HG03378 (cell line): ENCODE measurements around the gene SPATA6L.
A peak's percentile ranks its signal among the peaks of the same experiment; 100 is the strongest.

Source experiments
- ATAC-seq: cut with Tn5 transposase; IDR thresholded peaks from one replicate; pipeline ENCODE4 v1.9.1; 2021; ENCODE audit warnings: mild to moderate bottlenecking, moderate library complexity; ENCODE audit not compliant: unreplicated experiment

Gene SPATA6L

DNA sequence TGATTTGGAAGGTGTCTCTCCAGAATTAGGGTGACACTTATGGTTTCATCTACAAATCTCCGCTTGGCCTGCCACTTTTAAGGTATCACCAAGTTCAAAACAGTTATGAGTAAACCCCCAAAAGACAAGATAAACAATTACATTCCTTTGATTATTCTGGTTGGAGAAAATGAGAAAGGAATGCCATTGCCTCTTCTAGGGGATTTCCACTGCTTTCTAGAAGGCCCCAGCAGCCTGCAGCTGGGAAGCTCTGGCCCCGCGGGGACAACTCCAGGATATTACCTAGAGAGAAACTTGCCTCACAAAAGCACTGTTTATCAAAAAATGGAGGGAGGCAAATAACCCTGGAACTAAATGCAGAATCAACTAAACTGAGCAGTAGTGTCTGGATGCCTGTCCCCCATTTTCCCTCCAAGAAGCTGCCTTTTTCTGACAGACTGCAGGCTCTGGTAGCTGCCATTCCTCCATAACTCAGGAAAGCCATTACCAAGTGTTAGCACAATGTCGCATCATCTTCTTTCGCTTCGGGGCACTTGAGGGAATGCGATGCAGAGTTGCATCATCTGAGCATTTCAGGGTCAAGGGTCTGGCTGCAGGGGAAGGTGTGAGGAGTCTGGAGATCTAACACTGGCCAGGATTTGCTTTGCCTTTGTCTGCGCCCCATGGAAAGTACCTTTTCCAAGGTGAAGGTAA lies 75.7 kb downstream of the SPATA6L start:
- no peak for ATAC-seq

DNA sequence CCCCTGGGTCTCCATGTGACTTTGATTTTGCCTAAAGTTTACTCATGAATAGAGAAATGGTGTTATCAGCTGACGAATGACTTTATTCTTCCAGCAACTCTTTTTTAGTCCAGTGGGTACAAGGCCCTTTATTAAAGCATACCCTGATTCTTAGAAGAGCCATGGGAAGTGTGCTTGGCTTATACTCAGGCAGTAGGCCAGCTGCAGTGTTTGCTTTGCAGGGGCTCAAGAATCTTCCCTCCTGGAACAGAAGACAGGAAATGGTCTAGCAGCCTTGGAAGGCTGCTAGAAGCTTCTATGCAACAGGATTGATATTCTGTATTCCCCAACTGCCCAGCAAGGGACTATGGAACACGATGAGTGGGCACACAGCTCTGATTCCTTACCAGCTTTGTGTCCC lies 77.6 kb downstream of the SPATA6L start:
- ATAC-seq, result no peak

DNA sequence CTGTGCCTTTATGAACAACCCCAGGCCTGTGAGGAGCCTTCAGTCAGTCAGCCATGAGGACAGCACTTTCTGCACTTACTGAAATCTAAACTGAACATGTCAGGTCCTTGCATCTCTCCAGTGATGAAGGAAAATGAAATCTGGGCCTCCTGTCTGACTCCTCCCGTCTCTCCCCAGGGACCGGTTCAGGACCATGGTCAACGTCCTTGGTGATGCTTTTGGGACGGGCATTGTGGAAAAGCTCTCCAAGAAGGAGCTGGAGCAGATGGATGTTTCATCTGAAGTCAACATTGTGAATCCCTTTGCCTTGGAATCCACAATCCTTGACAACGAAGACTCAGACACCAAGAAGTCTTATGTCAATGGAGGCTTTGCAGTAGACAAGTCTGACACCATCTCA lies 81.1 kb downstream of the SPATA6L start:
- ATAC-seq, result no peak

DNA sequence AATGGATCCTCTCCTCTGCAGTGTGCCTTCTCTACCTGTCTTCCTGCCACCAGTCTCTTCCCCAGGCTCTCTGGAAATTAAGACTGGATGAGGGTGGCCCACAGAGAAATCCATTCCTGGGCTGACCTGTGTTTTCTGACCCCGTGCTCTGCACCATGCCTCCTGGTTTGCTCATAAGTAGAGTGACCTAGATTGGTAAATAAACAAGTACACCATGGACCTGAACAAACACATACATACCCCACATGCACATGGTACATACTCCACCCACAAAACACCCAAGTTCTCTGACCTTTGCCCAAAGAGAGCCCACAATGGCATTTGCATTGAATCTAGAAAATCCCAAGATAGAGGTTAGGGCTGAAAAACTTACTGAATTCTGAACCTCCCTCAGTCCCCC lies 81.6 kb downstream of the SPATA6L start:
- ATAC-seq, result no peak

DNA sequence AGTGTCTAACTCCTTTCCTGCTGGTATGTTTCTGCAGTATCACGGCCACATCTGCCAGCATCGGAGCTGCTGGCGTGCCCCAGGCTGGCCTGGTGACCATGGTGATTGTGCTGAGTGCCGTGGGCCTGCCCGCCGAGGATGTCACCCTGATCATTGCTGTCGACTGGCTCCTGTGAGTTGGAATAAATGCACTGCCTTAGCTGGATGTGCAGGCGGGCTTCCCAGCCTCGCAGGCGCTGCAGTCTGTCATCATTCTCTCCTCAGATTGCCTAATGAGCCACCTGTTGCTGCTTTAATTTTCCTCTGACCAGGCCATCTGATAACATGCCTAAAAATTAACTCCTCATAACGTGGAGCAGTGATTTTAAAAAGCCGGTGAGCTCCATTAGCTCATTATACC lies 83.3 kb downstream of the SPATA6L start:
- ATAC-seq, result no peak

DNA sequence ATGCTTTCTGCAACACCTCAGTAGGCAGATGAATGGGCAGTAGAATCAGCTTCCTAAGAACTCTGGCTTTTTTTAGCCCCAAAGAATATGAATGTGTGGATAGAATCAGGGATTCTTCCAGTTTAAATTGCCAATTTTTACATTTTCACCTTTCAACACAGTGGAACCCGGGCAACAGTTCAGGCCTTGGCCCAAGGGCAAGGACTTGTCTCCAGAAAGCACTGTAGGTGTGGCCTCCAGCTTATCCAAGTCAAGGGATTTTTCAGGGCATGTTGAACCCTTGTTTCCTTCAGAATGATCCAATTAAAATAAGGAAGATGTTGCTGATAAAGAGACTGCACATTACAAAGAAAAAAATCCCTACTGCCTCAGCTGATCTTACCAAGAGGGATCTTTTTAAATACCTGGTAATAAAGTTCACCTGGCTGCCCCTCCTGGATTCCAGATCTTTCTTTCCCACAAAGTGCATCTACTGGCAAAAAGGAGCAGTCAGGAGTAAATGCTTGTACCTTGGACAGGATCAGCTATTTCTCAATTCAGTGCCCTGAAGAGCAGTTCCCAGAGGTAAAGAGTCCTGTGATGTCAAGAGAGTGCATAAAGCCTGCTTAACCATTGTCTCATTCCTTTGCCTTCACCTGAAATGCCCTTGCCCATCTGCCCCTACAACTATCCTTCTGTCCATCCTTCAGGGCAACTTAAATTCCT lies 84.3 kb downstream of the SPATA6L start:
- ATAC-seq, result no peak

DNA sequence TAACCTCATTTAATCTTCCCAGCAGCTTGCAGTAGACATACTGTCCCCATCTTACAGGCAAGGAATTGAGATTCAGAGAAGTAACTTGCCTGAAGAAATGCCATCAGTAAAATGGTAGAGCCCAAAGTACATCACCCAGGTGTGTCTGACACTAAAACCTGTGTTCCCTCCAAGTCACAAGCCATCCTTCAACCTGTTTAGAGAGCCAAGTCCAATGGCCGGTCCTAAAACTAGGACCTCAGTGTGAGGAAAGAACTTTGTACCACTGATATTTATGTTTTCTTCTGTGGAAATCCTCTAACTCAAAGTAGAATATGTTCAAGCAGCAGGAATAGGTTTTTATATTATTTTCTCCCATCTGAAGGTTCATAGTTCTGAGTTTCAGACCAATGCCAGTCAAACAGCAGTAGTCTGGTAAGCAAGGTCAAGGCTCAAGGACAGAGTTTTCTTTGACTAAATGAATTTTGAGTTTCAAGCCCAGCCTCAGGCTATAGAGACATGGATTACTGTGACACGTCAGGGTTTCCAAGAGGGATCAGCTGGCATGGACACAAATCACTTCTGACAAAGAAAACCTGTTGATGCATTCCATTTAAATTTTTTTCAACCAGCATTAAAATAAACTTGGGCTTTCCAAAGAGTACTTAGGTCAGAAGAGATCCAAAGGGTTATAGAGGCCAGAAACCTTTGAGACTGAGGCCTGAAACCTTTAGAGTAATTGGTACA lies 85.1 kb downstream of the SPATA6L start:
- no peak for ATAC-seq

DNA sequence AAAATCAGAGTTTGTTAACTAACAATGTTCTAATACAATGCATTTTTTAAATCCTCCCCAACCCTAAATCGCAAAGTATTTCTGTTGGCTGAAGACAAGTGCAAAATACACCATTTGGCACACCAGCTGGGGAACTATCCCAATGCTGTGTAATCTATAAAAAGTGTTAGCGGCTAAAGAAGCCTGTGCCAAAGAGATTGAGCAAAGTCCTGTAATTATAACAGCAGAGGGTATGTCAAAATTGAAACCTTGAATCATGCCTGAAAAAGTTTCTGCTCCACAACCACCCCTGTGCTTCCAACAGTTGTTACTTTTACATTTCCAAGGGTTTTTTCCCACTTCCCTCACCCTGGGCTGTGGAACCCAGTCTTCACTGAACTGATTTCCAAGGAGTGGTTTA lies 87.3 kb downstream of the SPATA6L start:
- ATAC-seq, result no peak

DNA sequence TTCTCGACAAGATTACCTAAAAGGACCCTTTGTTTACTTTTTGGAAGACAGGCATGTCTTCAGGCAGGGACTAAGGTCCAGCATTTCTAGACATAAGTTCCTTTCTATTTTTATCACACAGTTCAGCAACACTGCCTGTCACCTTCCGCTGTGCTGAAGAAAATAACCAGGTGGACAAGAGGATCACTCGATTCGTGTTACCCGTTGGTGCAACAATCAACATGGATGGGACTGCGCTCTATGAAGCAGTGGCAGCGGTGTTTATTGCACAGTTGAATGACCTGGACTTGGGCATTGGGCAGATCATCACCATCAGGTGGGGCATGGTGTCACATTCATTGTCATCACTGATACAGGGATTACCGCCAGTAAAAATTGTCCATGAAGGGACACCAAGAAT lies 89.8 kb downstream of the SPATA6L start:
- no peak for ATAC-seq

DNA sequence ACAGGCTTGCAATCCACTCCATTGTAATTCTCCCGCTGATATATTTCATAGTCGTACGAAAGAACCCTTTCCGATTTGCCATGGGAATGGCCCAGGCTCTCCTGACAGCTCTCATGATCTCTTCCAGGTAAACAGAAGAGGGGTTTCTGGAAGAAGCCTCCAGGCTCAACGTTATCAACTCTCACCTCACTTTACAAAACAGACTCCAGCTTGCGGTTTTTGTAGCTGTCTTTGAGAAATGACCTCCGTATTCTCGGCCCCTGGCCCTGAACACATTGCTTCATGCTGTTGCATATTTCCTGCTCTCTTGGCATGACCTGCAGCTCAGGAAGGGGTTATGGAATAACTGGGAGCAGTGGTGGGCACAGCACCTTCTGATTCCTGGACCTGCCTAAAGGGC lies 90.3 kb downstream of the SPATA6L start:
- no peak for ATAC-seq

DNA sequence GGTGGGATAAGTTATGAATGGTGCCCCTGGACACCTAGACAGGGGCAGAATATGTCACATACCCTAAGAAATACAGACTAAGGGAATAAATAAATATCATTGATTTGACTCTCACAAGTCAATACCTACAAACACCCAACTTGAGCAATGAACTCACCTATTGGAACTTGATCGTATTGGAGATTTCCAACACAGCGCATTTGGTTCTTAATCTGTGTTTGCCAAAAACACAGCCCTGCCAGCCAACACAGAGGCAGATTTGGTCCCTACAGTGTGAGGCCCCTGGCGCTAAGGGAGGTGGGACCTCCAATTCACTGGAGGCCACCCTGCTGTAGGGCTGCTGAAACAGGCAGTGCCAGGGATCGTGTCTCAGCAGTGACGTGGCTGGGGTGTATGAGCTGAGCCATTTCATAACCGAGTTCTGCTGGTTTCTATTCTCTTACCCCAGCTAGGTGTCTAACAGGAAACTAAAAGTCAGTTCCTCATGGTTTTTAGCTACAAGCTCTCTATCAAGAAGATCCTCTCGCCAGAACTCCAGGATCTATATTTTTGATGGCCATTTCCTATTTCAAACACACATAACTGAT lies 91.5 kb downstream of the SPATA6L start:
- ATAC-seq, result peak; percentile 86

DNA sequence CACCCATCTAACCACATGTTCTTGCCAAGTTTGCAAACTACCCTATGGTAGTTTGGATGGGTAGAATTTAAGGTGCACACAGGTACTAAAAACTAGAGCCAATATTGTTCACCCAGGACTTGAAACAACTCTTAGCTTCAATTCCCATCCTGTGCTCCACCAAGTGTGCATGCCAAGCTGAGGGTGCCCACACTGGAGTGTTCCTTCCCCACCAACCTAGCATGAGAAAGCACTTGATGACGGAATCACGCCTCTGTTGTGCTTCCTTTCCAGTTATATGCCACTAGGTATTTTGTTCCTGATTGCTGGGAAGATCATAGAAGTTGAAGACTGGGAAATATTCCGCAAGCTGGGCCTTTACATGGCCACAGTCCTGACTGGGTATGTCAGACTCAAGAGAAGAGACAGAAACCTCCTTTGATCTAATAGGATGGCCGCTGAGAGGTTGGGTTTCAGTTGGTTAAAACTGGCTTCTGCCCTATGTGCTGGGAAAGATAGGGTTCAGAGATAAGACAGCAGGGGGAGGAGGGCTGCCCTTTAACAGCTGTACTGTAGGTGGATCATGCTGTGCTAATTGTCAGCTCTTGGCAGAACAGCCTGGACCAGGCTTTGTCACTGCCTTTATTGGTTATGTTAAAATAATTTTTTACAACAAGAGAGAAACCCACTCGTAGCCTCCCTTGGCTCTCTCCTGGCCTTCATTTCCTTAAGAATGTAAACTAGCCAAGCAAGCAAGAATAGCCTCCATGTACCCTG lies 92.5 kb downstream of the SPATA6L start:
- ATAC-seq, result no peak

DNA sequence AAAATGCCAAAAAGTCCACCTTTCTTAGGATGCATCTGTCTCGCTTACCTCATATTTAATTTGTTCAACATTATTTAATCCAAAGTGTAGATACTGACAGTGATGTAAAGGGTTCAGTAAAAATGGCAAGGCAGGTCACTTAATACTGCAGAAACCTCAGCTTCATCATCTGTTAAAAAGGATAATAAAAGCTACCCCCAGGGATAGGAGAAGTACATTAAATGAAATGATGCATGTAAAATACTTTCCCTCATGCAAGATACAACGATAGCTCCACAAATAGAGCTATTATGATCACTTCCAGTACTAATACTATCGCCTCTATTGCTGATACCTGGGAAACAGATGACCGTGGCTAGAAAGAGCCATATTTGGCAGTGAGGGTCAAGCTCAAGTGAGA lies 93.1 kb downstream of the SPATA6L start:
- no peak for ATAC-seq

DNA sequence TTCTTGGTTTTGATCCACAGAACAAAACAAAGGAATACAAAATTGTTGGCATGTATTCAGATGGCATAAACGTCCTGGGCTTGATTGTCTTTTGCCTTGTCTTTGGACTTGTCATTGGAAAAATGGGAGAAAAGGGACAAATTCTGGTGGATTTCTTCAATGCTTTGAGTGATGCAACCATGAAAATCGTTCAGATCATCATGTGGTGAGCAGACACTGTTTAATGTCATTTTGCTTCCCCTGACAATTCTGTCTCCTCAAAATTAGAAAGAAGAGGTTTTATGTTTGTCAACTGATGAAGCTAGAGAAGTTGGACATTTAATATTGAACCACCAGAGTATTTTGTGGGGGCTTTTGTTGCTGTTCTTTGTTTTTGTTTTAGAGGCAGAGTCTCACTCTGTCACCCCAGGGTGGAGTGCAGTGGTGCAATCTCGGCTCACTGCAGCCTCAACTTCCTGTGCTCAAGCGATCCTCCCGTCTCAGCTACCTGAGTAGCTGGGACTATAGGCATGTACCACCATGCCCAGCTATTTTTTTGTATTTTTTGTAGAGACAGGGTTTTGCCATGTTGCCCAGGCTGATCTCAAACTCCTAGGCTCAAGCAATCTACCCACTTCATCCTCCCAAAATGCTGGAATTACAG lies 94.0 kb downstream of the SPATA6L start:
- ATAC-seq, result no peak

DNA sequence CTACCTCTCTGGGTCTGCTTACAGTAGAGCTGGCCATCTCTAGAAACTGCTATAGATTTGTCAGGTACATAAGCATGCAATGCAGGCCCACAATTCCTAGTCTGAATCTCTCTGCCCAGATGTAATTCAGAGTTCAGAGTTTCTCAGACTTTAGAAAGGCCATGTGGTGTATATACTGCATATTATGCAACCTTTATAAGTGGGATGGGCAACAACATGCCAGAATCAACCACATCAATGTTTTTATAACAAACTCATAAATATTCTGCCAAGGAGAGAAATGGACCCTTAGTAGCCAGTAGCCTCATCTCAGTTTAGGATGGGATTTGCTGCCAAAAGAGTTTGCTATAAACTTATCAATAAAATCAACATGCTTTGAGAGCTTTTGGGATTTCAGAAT lies 97.2 kb downstream of the SPATA6L start:
- no peak for ATAC-seq

DNA sequence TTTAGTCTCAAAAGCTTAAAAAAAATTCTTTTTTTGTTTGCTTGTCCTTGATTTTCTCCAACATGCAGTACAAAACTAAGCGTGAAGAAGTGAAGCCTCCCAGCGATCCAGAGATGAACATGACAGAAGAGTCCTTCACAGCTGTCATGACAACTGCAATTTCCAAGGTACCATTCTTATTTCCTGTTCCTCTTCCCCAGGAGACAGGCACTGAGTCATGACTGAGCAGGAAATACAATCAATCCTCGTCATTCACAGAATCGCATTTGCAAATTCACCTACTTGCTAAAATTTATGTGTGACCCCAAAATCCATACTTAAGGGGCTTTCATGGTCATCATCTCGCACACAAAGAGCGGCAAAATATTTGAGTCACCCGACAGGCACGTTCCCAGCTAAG lies 98.7 kb downstream of the SPATA6L start:
- no peak for ATAC-seq

DNA sequence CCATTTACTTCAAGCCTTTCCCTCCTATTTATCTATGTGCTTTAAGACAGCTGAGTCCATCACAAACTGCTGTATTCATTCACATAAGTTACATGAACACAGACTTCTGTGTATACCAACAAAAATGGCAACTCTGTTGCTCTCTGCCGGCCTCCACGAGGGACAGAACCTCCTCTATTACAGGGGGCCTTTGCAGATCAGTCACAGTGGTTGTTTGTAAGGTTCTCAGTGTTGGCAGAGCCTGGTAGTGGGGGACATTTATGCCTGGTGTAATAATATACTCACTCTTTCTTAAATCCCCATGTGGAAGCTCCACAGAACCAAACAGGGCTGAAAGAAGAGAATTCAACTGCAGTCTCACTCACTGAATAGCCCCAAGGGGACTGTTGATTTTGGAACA lies 99.5 kb downstream of the SPATA6L start:
- ATAC-seq, result no peak

DNA sequence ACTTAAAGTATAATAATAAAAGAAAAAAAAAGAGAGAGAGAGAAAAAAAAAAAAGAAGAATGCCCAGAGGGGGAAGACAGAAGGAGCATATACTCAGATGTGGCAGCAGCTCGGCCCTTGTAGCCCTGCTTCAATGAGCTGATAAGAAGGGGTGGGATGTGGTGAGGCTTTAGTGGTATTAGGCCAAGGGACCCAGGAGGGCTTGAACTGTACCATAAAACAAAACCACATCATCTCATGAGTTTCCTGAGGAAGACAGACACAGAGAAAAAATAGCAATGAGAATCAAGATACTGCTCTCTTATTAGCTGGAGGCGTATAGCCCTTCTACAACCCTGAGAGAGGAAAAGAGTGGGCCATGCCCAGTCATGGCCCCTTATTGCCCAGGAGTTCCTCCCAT lies 103.2 kb downstream of the SPATA6L start:
- ATAC-seq, result no peak

DNA sequence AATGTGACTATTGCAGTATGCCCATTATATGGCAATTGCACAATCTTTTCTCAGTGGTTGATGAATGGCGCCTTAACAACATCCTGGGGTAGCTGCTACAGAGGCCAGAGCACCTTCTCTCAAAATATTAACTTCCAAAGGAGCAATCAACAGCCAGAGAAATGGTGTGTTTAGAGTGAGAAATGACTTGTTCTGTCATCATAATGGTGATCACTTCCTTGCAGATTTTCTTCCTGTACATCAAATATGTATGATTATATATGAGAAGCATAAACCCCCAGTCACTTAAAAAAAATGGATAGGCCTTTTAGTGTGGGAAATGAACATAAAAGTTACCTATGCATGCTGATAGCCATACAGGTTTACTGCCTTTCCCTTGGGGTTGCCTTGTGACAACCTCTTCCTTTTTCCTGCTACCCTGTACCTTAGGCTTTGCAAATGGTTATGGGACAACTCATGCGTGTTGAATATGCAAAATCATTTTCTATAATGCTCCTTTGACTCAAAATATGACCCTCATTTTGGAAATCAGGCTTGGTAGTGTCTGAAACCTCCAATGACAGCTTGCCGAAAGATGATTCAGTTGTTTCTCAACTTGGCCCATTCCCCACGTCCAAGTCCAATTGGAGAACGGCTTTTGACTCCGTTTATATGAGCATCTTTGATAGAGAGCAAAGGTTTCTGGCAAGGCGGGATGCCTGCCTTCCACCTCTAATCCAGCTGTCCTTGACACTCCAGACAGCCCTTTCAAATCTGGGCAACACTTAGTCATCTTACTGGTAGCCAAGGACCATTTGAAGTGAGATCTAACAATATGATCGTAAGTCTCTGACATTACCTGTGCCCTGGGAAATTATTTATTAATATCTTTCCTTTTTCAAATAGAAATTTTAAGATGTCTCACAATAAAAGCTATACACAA lies 106.8 kb downstream of the SPATA6L start:
- peak; percentile 88 for ATAC-seq
